K562 (cell line): ENCODE results near the gene FAM219A. TPM values are rescaled to one million over a fixed set of nuclear protein-coding genes. Genes with fewer than 3 reads are reported as not detected.

Experiments used
- ATAC-seq: fragments of 200-7000 bp; cut with Tn5 transposase; 3 replicates; pipeline ENCODE4 v1.9.1; 2020; ENCODE audit warnings: moderate library complexity
- BruUV-seq: library from RNA; stranded (reverse); fragments of 400-500 nt; replicated peaks from 2 replicates; lab custom pipeline; 2021; lab: Mats Ljungman, UMichigan
- CTCF ChIA-PET: fragments of 300-600 bp; formaldehyde crosslinking; extraction: SDS; loops from one replicate; lab custom pipeline; 2021; ENCODE audit warnings: low intra/inter-chr PET ratio; lab: Yijun Ruan, JAX
- POLR2A ChIA-PET: fragments of 300-600, 350-650 bp; sonication (Branson Sonifier 250); formaldehyde crosslinking; extraction: SDS; loops from one replicate; lab custom pipeline; 2021; ENCODE audit warnings: antibody characterized with exemption, inconsistent platforms; lab: Yijun Ruan, JAX
- DNase-seq, 4 experiments: peaks; one replicate each; pipeline versions ENCODE4 v3.0.0 to v3.0.0-alpha.2; 2011 to 2018; ENCODE audit warnings: low spot score in 3 of 4, mixed read lengths in 3 of 4; ENCODE audit errors: extremely low read depth in 1 of 4
- FAIRE-seq: peaks from 2 replicates; lab custom pipeline; 2011; peaks lifted over from hg19 to GRCh38; lab: Jason Lieb, UNC
- H2AFZ ChIP-seq: 2 replicates; pipeline ENCODE4 v1.6.0; 2011; ENCODE audit warnings: low read depth, low read length, control low read depth, inconsistent platforms
- H3K27ac ChIP-seq: fragments of 200-600 bp; 3 replicates; pipeline ENCODE4 v1.8.0; 2011; ENCODE audit warnings: low read depth, mild to moderate bottlenecking, control low read depth, inconsistent platforms, low read length, moderate library complexity, mixed read lengths; ENCODE audit errors: extremely low read depth
- H3K27me3 ChIP-seq, 2 experiments: fragments of 300-600 bp in 1 of 2; 2 replicates in 1 of 2; 3 replicates in 1 of 2; pipeline versions ENCODE4 v1.6.0 to v1.8.0; 2011; ENCODE audit warnings: inconsistent platforms in 2 of 2, low read length in 2 of 2, mild to moderate bottlenecking in 1 of 2, mixed read lengths in 1 of 2, moderate library complexity in 1 of 2; ENCODE audit not compliant: control insufficient read depth in 2 of 2, insufficient read depth in 2 of 2
- H3K36me3 ChIP-seq: fragments of 300-600 bp; 3 replicates; pipeline ENCODE4 v1.8.0; 2011; ENCODE audit warnings: mild to moderate bottlenecking, low read length, inconsistent platforms; ENCODE audit not compliant: control insufficient read depth, insufficient read depth
- H3K4me1 ChIP-seq, 2 experiments: fragments of 200-600 bp in 1 of 2; replicated peaks in 1 of 2; 2 replicates in 1 of 2; 3 replicates in 1 of 2; pipeline versions ENCODE4 v1.5.1 to v1.8.0; 2011; ENCODE audit warnings: inconsistent platforms in 2 of 2, low read length in 2 of 2, mild to moderate bottlenecking in 1 of 2, mixed read lengths in 1 of 2, moderate library complexity in 1 of 2; ENCODE audit not compliant: control insufficient read depth in 2 of 2, insufficient read depth in 2 of 2
- H3K4me2 ChIP-seq: 2 replicates; pipeline ENCODE4 v1.6.1; 2011; ENCODE audit warnings: low read length, control low read depth, inconsistent platforms, mixed read lengths; ENCODE audit not compliant: insufficient read depth
- H3K4me3 ChIP-seq: fragments of 200-600 bp; sonication (generic), shearing (Covaris generic); 2 replicates; pipeline ENCODE4 v1.5.1; 2016; ENCODE audit warnings: control low read depth, inconsistent platforms
- H3K79me2 ChIP-seq: fragments of 200-600 bp; 3 replicates; pipeline ENCODE4 v1.8.0; 2011; ENCODE audit warnings: low read length, inconsistent platforms; ENCODE audit not compliant: control insufficient read depth, insufficient read depth
- H3K9ac ChIP-seq, 2 experiments: 2 replicates each; pipeline versions ENCODE4 v1.6.0 to v1.6.1; 2011; ENCODE audit warnings: low read depth in 2 of 2, low read length in 2 of 2, control low read depth in 1 of 2, inconsistent platforms in 1 of 2, mild to moderate bottlenecking in 1 of 2, mixed read lengths in 1 of 2; ENCODE audit not compliant: insufficient read depth in 1 of 2
- H3K9me1 ChIP-seq: one replicate; pipeline ENCODE4 v1.6.0; 2011; ENCODE audit warnings: inconsistent platforms, mild to moderate bottlenecking, low read length, moderate library complexity; ENCODE audit not compliant: control insufficient read depth, insufficient read depth
- H3K9me3 ChIP-seq: replicated peaks from 2 replicates; pipeline ENCODE4 v1.5.1; 2011; ENCODE audit warnings: low read depth, low read length, inconsistent platforms; ENCODE audit not compliant: control insufficient read depth, insufficient read depth
- H4K20me1 ChIP-seq: replicated peaks from 2 replicates; pipeline ENCODE4 v1.6.1; 2011; ENCODE audit warnings: low read length, inconsistent platforms, mixed read lengths; ENCODE audit not compliant: control insufficient read depth, insufficient read depth
- CBFA2T3 ChIP-seq: fragments of 450-650 bp; IDR thresholded peaks from 2 replicates; pipeline ENCODE4 v1.6.1; 2017
- GATAD2B ChIP-seq: fragments of 450-650 bp; IDR thresholded peaks from 2 replicates; pipeline ENCODE4 v1.6.1; 2017; ENCODE audit warnings: mild to moderate bottlenecking, borderline replicate concordance
- GTF2F1 ChIP-seq: IDR thresholded peaks from 2 replicates; pipeline ENCODE4 v1.6.1; 2011; ENCODE audit warnings: low read depth, low read length, improper control_type of control experiment
- HEY1 ChIP-seq: fragments of 250-450 bp; sonication (Bioruptor Pico); IDR thresholded peaks from 2 replicates; pipeline ENCODE4 v1.5.0; 2020; ENCODE audit warnings: mild to moderate bottlenecking, moderate library complexity, borderline replicate concordance
- LEF1 ChIP-seq: fragments of 450-650 bp; IDR thresholded peaks from 2 replicates; pipeline ENCODE4 v1.6.1; 2016; ENCODE audit warnings: mild to moderate bottlenecking
- NR3C1 ChIP-seq: sonication (generic); formaldehyde crosslinking; IDR thresholded peaks from 2 replicates; pipeline ENCODE4 v1.8.1; 2022; ENCODE audit warnings: missing genetic modification reagents
- SETDB1 ChIP-seq: IDR thresholded peaks from one replicate; pipeline ENCODE4 v1.6.1; 2012; ENCODE audit warnings: low read length, control low read depth, inconsistent platforms
- TAL1 ChIP-seq: fragments of 450-650 bp; IDR thresholded peaks from 2 replicates; pipeline ENCODE4 v1.6.1; 2016; ENCODE audit warnings: mild to moderate bottlenecking
- TEAD4 ChIP-seq, 2 experiments: sonication (generic) in 1 of 2; formaldehyde crosslinking in 1 of 2; IDR thresholded peaks; 2 replicates each; pipeline versions ENCODE4 v1.6.1 to v1.8.0; 2012 to 2022; ENCODE audit warnings: borderline replicate concordance in 1 of 2, inconsistent platforms in 1 of 2, low read length in 1 of 2, mild to moderate bottlenecking in 1 of 2, missing genetic modification reagents in 1 of 2
- ZNF212 ChIP-seq: fragments of 450-650 bp; formaldehyde crosslinking; IDR thresholded peaks from 2 replicates; pipeline ENCODE4 v1.4.0; 2020; ENCODE audit warnings: mild to moderate bottlenecking
- ZNF274 ChIP-seq: IDR thresholded peaks from 2 replicates; pipeline ENCODE4 v1.6.1; 2011; ENCODE audit warnings: low read depth, mild to moderate bottlenecking, low read length, moderate library complexity, borderline replicate concordance
- WGBS: fragments of 100-300 bp; shearing (Covaris generic); methylation state at CpG from one replicate; pipeline ENCODE4 v1.1.6; 2016; ENCODE audit warnings: low coverage, mixed read lengths; ENCODE audit not compliant: insufficient coverage; ENCODE audit errors: missing lambda C conversion rate; 5-methylcytosine and 5-hydroxymethylcytosine counted together
- in situ Hi-C: fragments of 300-500 bp; cut with MboI; formaldehyde crosslinking; loops from 4 replicates; pipeline ENCODE4 v1.15.0; 2018; ENCODE audit warnings: inconsistent platforms, mixed read lengths
- intact Hi-C: fragments of 100-400 bp; cut with micrococcal nuclease; formaldehyde crosslinking; loops from 2 replicates; pipeline ENCODE4 v1.14.2; 2022
- polyA plus RNA-seq, 8 experiments: library from polyadenylated mRNA; depleted of rRNA in 4 of 8; stranded (reverse) in 5 of 8; unstranded in 3 of 8; fragments of >200 nt; fragmentation: Nextera tagmentation in 2 of 8; fragmentation: Illumina TruSeq in 1 of 8; extraction: Ambion mirVana in 2 of 8; extraction: Trizol in 1 of 8; gene quantifications; 2 replicates each; pipeline versions ENCODE4 v1.2.1 to v1.2.3, GENCODE V29; 2011 to 2014; ENCODE audit warnings: inconsistent platforms in 1 of 8, missing spikeins in 1 of 8
- total RNA-seq, 7 experiments: library from RNA; depleted of rRNA in 6 of 7; stranded (reverse); fragments of >200 nt in 6 of 7; fragmentation: Illumina TruSeq in 2 of 7; extraction: Trizol in 2 of 7; gene quantifications; 2 replicates each; pipeline versions ENCODE4 v1.2.1 to v1.2.3, GENCODE V29; 2011 to 2021; ENCODE audit warnings: low replicate concordance in 1 of 7
- TF ChIP-seq, protein P1 (sequence below), 2 experiments: fragments of 450-650 bp; formaldehyde crosslinking in 1 of 2; IDR thresholded peaks; 2 replicates each; pipeline versions ENCODE4 v1.4.0 to v1.6.1; 2014 to 2020; ENCODE audit warnings: mild to moderate bottlenecking in 2 of 2, borderline replicate concordance in 1 of 2, low read depth in 1 of 2
- TF ChIP-seq, protein P2 (sequence below): fragments of 200-800 bp; sonication (Bioruptor generic); IDR thresholded peaks from 2 replicates; pipeline ENCODE4 v1.6.1; 2017; ENCODE audit warnings: missing genetic modification characterization, missing compliant biosample characterization

FAM219A gene
- total and polyA plus RNA-seq, 9 of the 15 experiments (the other 6 are each of a cell fraction or from before 2014, with no cell fraction given), result 0.63 to 8.6 (median 2.9) TPM

GRCh38 chr9:34426347-34427074, 31.9 kb downstream of the FAM219A start:
- no peak overlapping the region for H3K4me3 ChIP-seq
- H3K27ac ChIP-seq, result no peak overlapping the region
- no peaks in the 10 kb centered on the region for H3K27me3 ChIP-seq
- no peaks in the 10 kb centered on the region for H3K79me2 ChIP-seq
- ATAC-seq, result peak; percentile 76
- H3K4me1 ChIP-seq, result peaks cover 0 to 2% of the 10 kb centered on the region in 2 experiments; a peak in 3 of 5 replicates
- no peak overlapping the region for H2AFZ ChIP-seq
- intact Hi-C loops (no loop called here), in situ Hi-C loops (loop anchor here (10.0 kb wide), 1 partner anchor 68 kb away; no protein-coding TSS in a partner anchor)
- H3K9me3 ChIP-seq, result no peaks in the 10 kb centered on the region
- CTCF ChIA-PET, result no interaction called here
- no peak overlapping the region for H3K4me2 ChIP-seq
- peaks cover 4% of the 10 kb centered on the region; the same call in 1 of the 2 replicates for H4K20me1 ChIP-seq
- POLR2A ChIA-PET, result interaction anchor here (0.6 kb wide), 1 partner anchor 75 kb away, joined by 4 read pairs; no protein-coding TSS in a partner anchor
- no peaks in the 10 kb centered on the region for H3K9me1 ChIP-seq
- H3K9ac ChIP-seq, result no peak overlapping the region
- BruUV-seq, result no TSS peak
- FAIRE-seq, result no peak
- WGBS, result 4% methylated on average over 5 of the region's 5 CpGs
- peak; percentile 9 to 37 (median 17) for DNase-seq
- no peaks in the 10 kb centered on the region for H3K36me3 ChIP-seq
- TF ChIP-seq LEF1 (no peak), TEAD4 (IDR thresholded peaks at IDR 0.05; ENCODE audit: low read length) (peak; percentile 62; the same call in 1 of the 2 replicates), TEAD4 (CRISPR knock-in tag; IDR thresholded peaks at IDR 0.05; ENCODE audit: borderline replicate concordance) (no peak), ZNF274 (no peak), SETDB1 (no peak), GTF2F1 (no peak), TAL1 (peak; percentile 48), NR3C1 (CRISPR knock-in tag) (no peak), GATAD2B (no peak), HEY1 (CRISPR knock-in tag) (no peak), ZNF212 (CRISPR knock-in tag) (no peak), CBFA2T3 (peak; percentile 32)
- TF ChIP-seq, protein P1, sequence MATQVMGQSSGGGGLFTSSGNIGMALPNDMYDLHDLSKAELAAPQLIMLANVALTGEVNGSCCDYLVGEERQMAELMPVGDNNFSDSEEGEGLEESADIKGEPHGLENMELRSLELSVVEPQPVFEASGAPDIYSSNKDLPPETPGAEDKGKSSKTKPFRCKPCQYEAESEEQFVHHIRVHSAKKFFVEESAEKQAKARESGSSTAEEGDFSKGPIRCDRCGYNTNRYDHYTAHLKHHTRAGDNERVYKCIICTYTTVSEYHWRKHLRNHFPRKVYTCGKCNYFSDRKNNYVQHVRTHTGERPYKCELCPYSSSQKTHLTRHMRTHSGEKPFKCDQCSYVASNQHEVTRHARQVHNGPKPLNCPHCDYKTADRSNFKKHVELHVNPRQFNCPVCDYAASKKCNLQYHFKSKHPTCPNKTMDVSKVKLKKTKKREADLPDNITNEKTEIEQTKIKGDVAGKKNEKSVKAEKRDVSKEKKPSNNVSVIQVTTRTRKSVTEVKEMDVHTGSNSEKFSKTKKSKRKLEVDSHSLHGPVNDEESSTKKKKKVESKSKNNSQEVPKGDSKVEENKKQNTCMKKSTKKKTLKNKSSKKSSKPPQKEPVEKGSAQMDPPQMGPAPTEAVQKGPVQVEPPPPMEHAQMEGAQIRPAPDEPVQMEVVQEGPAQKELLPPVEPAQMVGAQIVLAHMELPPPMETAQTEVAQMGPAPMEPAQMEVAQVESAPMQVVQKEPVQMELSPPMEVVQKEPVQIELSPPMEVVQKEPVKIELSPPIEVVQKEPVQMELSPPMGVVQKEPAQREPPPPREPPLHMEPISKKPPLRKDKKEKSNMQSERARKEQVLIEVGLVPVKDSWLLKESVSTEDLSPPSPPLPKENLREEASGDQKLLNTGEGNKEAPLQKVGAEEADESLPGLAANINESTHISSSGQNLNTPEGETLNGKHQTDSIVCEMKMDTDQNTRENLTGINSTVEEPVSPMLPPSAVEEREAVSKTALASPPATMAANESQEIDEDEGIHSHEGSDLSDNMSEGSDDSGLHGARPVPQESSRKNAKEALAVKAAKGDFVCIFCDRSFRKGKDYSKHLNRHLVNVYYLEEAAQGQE (IDR thresholded peaks at IDR 0.05; ENCODE audit: borderline replicate concordance), result peak; percentile 47; the same call in 1 of the 2 replicates
- TF ChIP-seq, protein P1 (CRISPR knock-in tag; IDR thresholded peaks at IDR 0.05; ENCODE audit: low read depth), result no peak
- TF ChIP-seq, protein P2, sequence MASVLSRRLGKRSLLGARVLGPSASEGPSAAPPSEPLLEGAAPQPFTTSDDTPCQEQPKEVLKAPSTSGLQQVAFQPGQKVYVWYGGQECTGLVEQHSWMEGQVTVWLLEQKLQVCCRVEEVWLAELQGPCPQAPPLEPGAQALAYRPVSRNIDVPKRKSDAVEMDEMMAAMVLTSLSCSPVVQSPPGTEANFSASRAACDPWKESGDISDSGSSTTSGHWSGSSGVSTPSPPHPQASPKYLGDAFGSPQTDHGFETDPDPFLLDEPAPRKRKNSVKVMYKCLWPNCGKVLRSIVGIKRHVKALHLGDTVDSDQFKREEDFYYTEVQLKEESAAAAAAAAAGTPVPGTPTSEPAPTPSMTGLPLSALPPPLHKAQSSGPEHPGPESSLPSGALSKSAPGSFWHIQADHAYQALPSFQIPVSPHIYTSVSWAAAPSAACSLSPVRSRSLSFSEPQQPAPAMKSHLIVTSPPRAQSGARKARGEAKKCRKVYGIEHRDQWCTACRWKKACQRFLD, result no peak
